Lung (tissue), 12 donors: ENCODE measurements around the gene EBPL. TPM values are rescaled to one million over a fixed set of nuclear protein-coding genes. Genes with fewer than 3 reads are reported as not detected.

Experiments
- ATAC-seq: fragments of 200-7000 bp; cut with Tn5 transposase; one replicate; pipeline ENCODE4 v1.9.1; 2020; ENCODE audit warnings: moderate number of reproducible peaks; ENCODE audit not compliant: insufficient read depth, low FRiP score
- DNase-seq, 3 donors: peaks; one replicate each; pipeline ENCODE4 v3.0.0-alpha.2; 2013 to 2017
- H3K27ac ChIP-seq, 2 donors: one replicate each; pipeline ENCODE4 v1.5.1; 2013; ENCODE audit warnings: mild to moderate bottlenecking in 2 of 2, moderate library complexity in 2 of 2, control low read depth in 1 of 2, inconsistent platforms in 1 of 2, low read depth in 1 of 2, low read length in 1 of 2
- H3K27me3 ChIP-seq, 3 donors: one replicate each; pipeline ENCODE4 v1.5.1; 2013; ENCODE audit warnings: low read length in 2 of 3; ENCODE audit not compliant: control insufficient read depth in 3 of 3, insufficient read depth in 3 of 3
- H3K36me3 ChIP-seq, 4 donors: one replicate each; pipeline ENCODE4 v1.5.1; 2013; ENCODE audit warnings: low read length in 4 of 4, mild to moderate bottlenecking in 1 of 4, moderate library complexity in 1 of 4; ENCODE audit not compliant: control insufficient read depth in 4 of 4, insufficient read depth in 4 of 4
- H3K4me1 ChIP-seq, 5 donors: one replicate each; pipeline ENCODE4 v1.5.1; 2013; ENCODE audit warnings: low read length in 5 of 5, mild to moderate bottlenecking in 2 of 5, moderate library complexity in 1 of 5; ENCODE audit not compliant: control insufficient read depth in 5 of 5, insufficient read depth in 5 of 5
- H3K4me3 ChIP-seq: one replicate; pipeline ENCODE4 v1.5.1; 2013; ENCODE audit warnings: mild to moderate bottlenecking, control low read depth, moderate library complexity
- H3K9ac ChIP-seq, 2 donors: one replicate each; pipeline ENCODE4 v1.5.1; 2013; ENCODE audit warnings: low read length in 2 of 2, control low read depth in 1 of 2; ENCODE audit not compliant: insufficient read depth in 1 of 2
- H3K9me3 ChIP-seq, 4 donors: one replicate each; pipeline ENCODE4 v1.5.1; 2013; ENCODE audit warnings: low read length in 3 of 4, mild to moderate bottlenecking in 1 of 4, moderate library complexity in 1 of 4; ENCODE audit not compliant: control insufficient read depth in 4 of 4, insufficient read depth in 3 of 4
- WGBS, 2 donors: extraction: QIAGEN DNeasy Blood & Tissue Kit; methylation state at CpG; one replicate each; pipeline ENCODE4 v1.1.7; 2013; 5-methylcytosine and 5-hydroxymethylcytosine counted together
- polyA plus RNA-seq, 2 donors: library from polyadenylated mRNA; stranded (reverse); fragments of 200-250 nt; gene quantifications; one replicate each; pipeline ENCODE4 v1.2.1, GENCODE V29; 2013
- total RNA-seq, 2 donors: library from RNA; depleted of rRNA in 1 of 2; stranded (reverse); fragments of >200 nt in 1 of 2; gene quantifications; one replicate each; pipeline ENCODE4 v1.2.1, GENCODE V29; 2014 to 2021
- TF ChIP-seq, protein P1 (sequence below): IDR thresholded peaks from 2 replicates; pipeline ENCODE4 v1.5.1; 2012; ENCODE audit warnings: mild to moderate bottlenecking; ENCODE audit errors: control extremely low read depth, extremely low read depth
- donor health status: control.
- donor health status: control.
- donor health status: Bipolar disorder and iron deficiency.
- donor health status: healthy.
- donor health status: DM: yes; HTN: yes; CAD: no.

The EBPL gene
- total and polyA plus RNA-seq, 4 donors: 60.5 to 92.7 (median 70.1) TPM

DNA sequence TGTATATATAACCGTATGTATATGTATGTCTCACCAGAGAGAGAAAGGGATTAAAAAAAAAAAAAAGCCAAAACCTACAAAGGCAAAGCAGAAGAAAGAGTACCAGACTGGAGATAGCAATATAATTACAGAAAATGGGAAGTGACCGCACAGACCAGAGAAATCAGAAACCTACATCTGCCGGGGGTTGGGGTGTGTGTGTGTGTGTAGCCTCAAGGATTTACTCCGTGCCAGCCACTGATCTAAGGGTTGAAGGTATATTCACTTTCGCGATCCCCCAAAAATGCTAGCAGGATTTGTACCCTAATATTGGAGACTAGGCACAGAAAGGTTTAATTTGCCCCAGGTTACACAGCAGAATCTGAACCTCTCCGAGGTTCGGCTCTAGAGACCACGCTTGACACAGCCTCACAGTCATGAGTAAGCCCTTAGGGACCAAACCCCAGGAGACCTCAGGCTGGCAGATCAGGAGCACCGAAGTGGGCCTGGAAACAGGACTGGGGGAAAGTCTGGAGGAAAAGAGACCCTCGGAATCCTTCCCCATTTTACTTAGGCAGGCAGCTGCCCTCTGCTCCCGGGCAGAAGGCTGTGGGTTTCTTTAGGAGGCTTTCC, 48.1 kb downstream of the EBPL start:
- Histone ChIP-seq H3K9ac (no peak overlapping the region), H3K9me3 (no peaks in the 10 kb centered on the region), H3K4me1 (peaks cover 0 to 15% (median 0%) of the 10 kb centered on the region in 5 donors), H3K27me3 (no peaks in the 10 kb centered on the region), H3K27ac (no peak overlapping the region), H3K4me3 (no peak overlapping the region), H3K36me3 (no peaks in the 10 kb centered on the region)
- 53 to 78% methylated on average over 12 of the region's 12 CpGs for WGBS, 2 donors
- ATAC-seq (no peak), DNase-seq (no peak)
- TF ChIP-seq, protein P1, sequence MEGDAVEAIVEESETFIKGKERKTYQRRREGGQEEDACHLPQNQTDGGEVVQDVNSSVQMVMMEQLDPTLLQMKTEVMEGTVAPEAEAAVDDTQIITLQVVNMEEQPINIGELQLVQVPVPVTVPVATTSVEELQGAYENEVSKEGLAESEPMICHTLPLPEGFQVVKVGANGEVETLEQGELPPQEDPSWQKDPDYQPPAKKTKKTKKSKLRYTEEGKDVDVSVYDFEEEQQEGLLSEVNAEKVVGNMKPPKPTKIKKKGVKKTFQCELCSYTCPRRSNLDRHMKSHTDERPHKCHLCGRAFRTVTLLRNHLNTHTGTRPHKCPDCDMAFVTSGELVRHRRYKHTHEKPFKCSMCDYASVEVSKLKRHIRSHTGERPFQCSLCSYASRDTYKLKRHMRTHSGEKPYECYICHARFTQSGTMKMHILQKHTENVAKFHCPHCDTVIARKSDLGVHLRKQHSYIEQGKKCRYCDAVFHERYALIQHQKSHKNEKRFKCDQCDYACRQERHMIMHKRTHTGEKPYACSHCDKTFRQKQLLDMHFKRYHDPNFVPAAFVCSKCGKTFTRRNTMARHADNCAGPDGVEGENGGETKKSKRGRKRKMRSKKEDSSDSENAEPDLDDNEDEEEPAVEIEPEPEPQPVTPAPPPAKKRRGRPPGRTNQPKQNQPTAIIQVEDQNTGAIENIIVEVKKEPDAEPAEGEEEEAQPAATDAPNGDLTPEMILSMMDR: no peak

DNA sequence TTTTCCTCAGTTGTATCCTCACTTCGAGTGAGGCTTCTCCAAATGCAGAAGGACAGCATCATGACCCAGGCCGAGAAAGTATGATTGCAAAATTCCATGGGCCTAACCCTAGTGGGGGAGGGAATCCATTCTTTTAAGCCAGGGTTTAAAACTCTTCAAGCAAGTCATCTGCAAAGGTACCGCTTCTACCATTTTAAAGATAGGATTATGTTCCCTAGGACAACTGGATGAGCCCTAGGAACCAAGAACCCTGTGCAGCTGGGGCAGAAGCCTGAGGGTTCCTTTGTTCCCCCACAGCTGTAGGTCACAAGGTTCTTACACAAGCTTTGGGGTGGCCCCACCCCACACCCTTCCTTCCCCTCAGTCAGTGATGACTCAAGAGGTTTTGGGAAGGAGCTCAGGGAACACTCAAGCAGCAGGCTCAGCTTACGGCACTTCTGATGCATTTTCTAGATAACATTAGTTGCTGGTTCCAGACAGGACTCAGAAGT, 49.4 kb downstream of the EBPL start:
- Histone ChIP-seq H3K36me3 (no peaks in the 10 kb centered on the region), H3K9me3 (no peaks in the 10 kb centered on the region), H3K4me3 (no peak overlapping the region), H3K9ac (no peak overlapping the region), H3K4me1 (peaks cover 0 to 15% (median 0%) of the 10 kb centered on the region in 5 donors), H3K27me3 (no peaks in the 10 kb centered on the region), H3K27ac (peak overlapping the region in 1 of 2 donors; percentile 76)
- ATAC-seq: peak; percentile 90
- DNase-seq: peak in 1 of 3 donors; percentile 42
- WGBS, 2 donors: 34 to 57% methylated on average over 4 of the region's 4 CpGs
- TF ChIP-seq, protein P1: no peak

DNA sequence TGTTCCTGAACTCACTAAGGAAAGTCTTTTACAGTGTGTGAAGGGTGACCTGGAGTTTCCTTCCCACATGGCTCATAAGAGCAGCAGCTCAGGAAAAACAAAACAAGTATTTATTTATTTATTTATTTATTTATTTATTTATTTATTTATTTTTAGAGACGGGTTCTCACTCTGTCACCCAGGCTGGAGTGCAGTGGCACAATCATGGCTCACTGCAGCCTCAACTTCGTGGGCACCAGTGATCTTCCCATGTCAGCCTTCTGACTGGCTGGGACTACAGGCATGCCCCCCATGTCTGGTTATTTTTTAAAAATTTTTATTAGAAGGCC, 52.6 kb downstream of the EBPL start:
- Histone ChIP-seq H3K9ac (no peak overlapping the region), H3K27me3 (no peaks in the 10 kb centered on the region), H3K4me3 (no peak overlapping the region), H3K4me1 (peaks cover 0 to 15% (median 3%) of the 10 kb centered on the region in 5 donors), H3K36me3 (no peaks in the 10 kb centered on the region), H3K9me3 (no peaks in the 10 kb centered on the region), H3K27ac (peak overlapping the region in 1 of 2 donors; percentile 54)
- TF ChIP-seq, protein P1: no peak
- DNase-seq (no peak), ATAC-seq (no peak)
- WGBS, 2 donors: 87 to 92% methylated on average over 2 of the region's 2 CpGs
